Stimulated activated memory B cell treated with anti-CD40 and anti-IgM and Interleukin-4, amounts not matched to agents 10 μg/mL and 1 μg/mL and 100 μg/mL, for 72 hours (primary cell): ENCODE measurements around the gene DELE1.
"Not testable (repeated sequence)": the region's sequence is repeated elsewhere in the genome, so short reads cannot be mapped to it uniquely, and the experiment has no call there.

ENCODE experiments used
- ATAC-seq: fragments of 150-1000 bp; cut with Tn5 transposase; 2 replicates; pipeline ENCODE4 v1.10.0; 2021
- H3K27ac Mint-ChIP-seq: one replicate; pipeline ENCODE4 v1.8.0; 2022; ENCODE audit warnings: mild to moderate bottlenecking, mixed read lengths
- H3K27me3 Mint-ChIP-seq: one replicate; pipeline ENCODE4 v1.8.0; 2022; ENCODE audit warnings: mixed read lengths
- H3K36me3 Mint-ChIP-seq: one replicate; pipeline ENCODE4 v1.8.0; 2022; ENCODE audit warnings: mixed read lengths
- H3K4me1 Mint-ChIP-seq: one replicate; pipeline ENCODE4 v1.8.0; 2022; ENCODE audit warnings: mixed read lengths
- H3K4me3 Mint-ChIP-seq: one replicate; pipeline ENCODE4 v1.8.0; 2022; ENCODE audit warnings: mild to moderate bottlenecking, moderate library complexity, mixed read lengths
- H3K9me3 Mint-ChIP-seq: one replicate; pipeline ENCODE4 v1.8.0; 2022; ENCODE audit warnings: mixed read lengths

DELE1 gene

GRCh38 chr5:141908796-141909195 lies 14.9 kb upstream of the DELE1 start:
- ATAC-seq, result no peak
- H3K27me3 Mint-ChIP-seq, result peaks cover 25% of the 10 kb centered on the region
- H3K27ac Mint-ChIP-seq, result no peak overlapping the region
- peaks cover 6% of the 10 kb centered on the region for H3K9me3 Mint-ChIP-seq
- no peak overlapping the region for H3K4me3 Mint-ChIP-seq
- H3K4me1 Mint-ChIP-seq, result peaks cover 9% of the 10 kb centered on the region
- no peaks in the 10 kb centered on the region for H3K36me3 Mint-ChIP-seq

DNA sequence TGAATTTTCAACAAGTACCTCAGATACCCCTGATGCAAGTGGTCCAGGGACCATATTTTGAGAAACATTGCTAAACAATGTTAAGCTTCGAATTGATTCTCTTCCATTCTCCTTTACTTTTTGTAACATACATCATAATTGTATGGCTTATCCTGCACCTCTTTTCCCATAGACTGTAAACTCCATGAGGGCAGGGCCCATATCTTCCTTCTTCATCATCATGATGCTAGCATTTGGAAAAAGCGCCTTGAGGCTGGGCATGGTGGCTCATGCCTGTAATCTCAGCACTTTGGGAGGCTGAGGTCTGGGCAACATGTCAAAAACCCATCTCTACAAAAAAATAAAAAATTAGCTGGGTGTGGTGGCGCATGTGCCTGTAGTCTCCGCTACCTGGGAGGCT lies 14.5 kb upstream of the DELE1 start:
- no peak for ATAC-seq
- no peaks in the 10 kb centered on the region for H3K36me3 Mint-ChIP-seq

GRCh38 chr5:141910271-141910673 lies 13.4 kb upstream of the DELE1 start:
- H3K4me3 Mint-ChIP-seq, result no peak overlapping the region
- peaks cover 10% of the 10 kb centered on the region for H3K27me3 Mint-ChIP-seq
- ATAC-seq, result no peak
- H3K9me3 Mint-ChIP-seq, result peaks cover 6% of the 10 kb centered on the region
- peaks cover 10% of the 10 kb centered on the region for H3K4me1 Mint-ChIP-seq
- H3K27ac Mint-ChIP-seq, result no peak overlapping the region
- H3K36me3 Mint-ChIP-seq, result no peaks in the 10 kb centered on the region

More for the DNA sequence above, 14.5 kb upstream of the DELE1 start:
- H3K9me3 Mint-ChIP-seq, result peaks cover 6% of the 10 kb centered on the region
- H3K4me3 Mint-ChIP-seq, result no peak overlapping the region
- H3K27me3 Mint-ChIP-seq, result peaks cover 21% of the 10 kb centered on the region
- no peak overlapping the region for H3K27ac Mint-ChIP-seq
- peaks cover 10% of the 10 kb centered on the region for H3K4me1 Mint-ChIP-seq

DNA sequence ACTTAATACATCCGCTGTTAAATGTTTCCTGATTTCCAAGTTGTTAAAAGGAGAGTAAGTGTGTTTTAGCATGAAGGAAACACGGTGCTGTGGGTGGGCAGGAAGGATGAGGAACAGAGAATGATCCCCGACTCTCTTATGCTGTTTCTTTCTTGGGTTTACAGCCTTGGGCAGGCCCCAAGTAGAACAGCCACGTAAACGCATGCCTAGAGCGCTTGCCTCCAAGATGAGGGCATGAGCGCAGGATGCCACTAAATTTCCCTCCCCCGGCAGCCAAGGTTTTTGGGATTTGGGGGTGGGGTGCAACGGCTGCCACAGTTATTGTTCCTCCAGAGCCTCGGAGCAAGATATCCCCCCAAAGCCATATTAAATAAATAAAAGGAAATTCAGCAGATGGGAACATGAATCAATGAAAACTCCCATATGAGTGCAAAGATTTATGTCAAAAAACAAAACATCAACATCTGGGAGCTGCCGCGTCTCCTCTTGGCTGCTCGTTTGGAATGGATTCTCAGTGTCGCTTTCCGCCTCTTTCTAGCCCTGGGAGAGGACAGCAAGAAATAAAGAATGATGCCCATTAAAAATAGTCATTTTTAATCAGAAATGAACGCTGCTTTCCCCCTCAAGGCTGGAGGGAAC lies 10.0 kb upstream of the DELE1 start:
- Mint-ChIP-seq H3K27ac (no peak overlapping the region), H3K9me3 (no peaks in the 10 kb centered on the region), H3K4me1 (peaks cover 30% of the 10 kb centered on the region), H3K36me3 (no peaks in the 10 kb centered on the region), H3K27me3 (peaks cover 8% of the 10 kb centered on the region), H3K4me3 (peak overlapping the region; percentile 65)
- ATAC-seq, result peak; percentile 55

DNA sequence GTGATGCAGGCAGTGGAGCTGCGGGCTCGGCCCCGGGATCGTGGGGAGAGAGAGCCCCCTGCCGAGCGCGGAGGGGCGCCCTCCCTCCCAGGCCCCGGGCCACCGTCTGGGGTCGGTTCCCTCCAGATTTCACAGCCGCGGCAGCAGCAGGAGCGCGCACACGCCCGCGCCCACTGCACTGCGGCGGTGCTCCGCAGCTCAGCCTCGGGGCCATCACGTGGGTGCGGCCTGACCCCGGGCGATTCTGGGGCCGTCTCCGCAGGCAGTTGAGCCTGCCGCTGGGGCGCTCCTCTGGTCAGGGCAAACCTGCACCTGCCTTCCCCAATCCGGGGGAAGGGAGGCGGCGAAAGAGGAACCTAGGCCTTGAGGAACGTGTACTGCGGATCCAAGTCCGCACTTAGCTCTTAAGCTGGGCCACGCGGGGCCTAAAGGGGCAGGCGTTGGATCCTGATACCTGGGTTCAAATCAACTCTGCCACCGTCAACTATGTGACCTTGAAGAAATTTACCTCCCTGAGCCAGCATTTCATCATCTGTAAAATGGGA lies 9.4 kb upstream of the DELE1 start:
- ATAC-seq, result peak; percentile 90
- peaks cover 30% of the 10 kb centered on the region for H3K4me1 Mint-ChIP-seq
- H3K27me3 Mint-ChIP-seq, result peaks cover 8% of the 10 kb centered on the region
- no peaks in the 10 kb centered on the region for H3K36me3 Mint-ChIP-seq
- no peak overlapping the region for H3K27ac Mint-ChIP-seq
- peak overlapping the region; percentile 65 for H3K4me3 Mint-ChIP-seq
- H3K9me3 Mint-ChIP-seq, result no peaks in the 10 kb centered on the region

GRCh38 chr5:141914797-141915196 lies 8.9 kb upstream of the DELE1 start:
- H3K27me3 Mint-ChIP-seq, result peaks cover 8% of the 10 kb centered on the region
- no peak for ATAC-seq
- H3K9me3 Mint-ChIP-seq, result no peaks in the 10 kb centered on the region
- H3K27ac Mint-ChIP-seq, result no peak overlapping the region
- peaks cover 30% of the 10 kb centered on the region for H3K4me1 Mint-ChIP-seq
- H3K36me3 Mint-ChIP-seq, result no peaks in the 10 kb centered on the region
- H3K4me3 Mint-ChIP-seq, result peak overlapping the region; percentile 0

- Mint-ChIP-seq H3K27ac (no peak overlapping the region), H3K36me3 (no peaks in the 10 kb centered on the region), H3K4me3 (no peak overlapping the region), H3K27me3 (peaks cover 1% of the 10 kb centered on the region), H3K9me3 (no peaks in the 10 kb centered on the region), H3K4me1 (peaks cover 30% of the 10 kb centered on the region)
- ATAC-seq, result peak; percentile 14
These were observed 7.8 kb upstream of the DELE1 start for GRCh38 chr5:141915881-141916336.

DNA sequence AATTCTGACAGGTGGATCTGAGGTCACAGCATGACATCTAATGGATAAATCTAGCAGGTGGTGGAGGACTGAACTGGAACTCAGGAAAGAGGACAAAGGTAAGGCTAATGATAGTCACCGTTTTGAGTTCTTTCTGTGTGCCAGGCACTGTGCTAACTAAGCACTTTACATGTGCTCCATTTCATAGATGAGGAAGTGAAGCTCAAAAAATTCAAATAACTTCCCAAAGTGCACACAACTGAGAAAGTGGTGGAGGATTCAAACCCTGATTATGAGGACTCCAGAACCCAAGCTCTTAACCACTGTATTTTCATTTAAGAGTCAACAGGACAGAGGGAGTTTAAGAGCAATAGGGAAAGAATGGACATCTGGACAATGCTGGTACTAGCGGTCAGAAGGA lies 7.1 kb upstream of the DELE1 start:
- no peak for ATAC-seq
- no peak overlapping the region for H3K27ac Mint-ChIP-seq

DNA sequence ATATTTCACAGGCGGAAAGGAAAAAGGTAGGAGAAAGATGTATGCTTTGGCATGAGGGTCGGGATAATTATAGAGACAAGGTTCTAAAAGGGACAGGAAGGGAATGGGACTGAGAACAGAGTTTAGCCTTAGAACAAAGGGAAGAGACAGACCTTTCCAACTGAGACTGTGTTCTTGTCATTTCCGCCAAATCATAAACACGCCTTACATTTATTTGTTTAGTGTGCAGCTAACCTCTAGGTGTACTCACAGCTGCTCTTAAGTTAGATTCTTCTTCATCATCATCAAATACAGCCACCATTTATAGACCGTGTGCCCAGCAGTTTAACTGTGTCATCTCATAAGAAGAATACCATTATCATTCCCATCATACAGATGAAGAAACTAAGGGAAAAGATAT lies 5.9 kb upstream of the DELE1 start:
- Mint-ChIP-seq H3K9me3 (no peaks in the 10 kb centered on the region), H3K4me3 (no peak overlapping the region), H3K4me1 (peaks cover 30% of the 10 kb centered on the region), H3K36me3 (no peaks in the 10 kb centered on the region), H3K27me3 (no peaks in the 10 kb centered on the region), H3K27ac (no peak overlapping the region)
- ATAC-seq, result no peak

More for the DNA sequence above, 7.1 kb upstream of the DELE1 start:
- H3K27me3 Mint-ChIP-seq, result no peaks in the 10 kb centered on the region
- H3K36me3 Mint-ChIP-seq, result no peaks in the 10 kb centered on the region
- no peaks in the 10 kb centered on the region for H3K9me3 Mint-ChIP-seq
- H3K4me3 Mint-ChIP-seq, result no peak overlapping the region
- H3K4me1 Mint-ChIP-seq, result peaks cover 30% of the 10 kb centered on the region

DNA sequence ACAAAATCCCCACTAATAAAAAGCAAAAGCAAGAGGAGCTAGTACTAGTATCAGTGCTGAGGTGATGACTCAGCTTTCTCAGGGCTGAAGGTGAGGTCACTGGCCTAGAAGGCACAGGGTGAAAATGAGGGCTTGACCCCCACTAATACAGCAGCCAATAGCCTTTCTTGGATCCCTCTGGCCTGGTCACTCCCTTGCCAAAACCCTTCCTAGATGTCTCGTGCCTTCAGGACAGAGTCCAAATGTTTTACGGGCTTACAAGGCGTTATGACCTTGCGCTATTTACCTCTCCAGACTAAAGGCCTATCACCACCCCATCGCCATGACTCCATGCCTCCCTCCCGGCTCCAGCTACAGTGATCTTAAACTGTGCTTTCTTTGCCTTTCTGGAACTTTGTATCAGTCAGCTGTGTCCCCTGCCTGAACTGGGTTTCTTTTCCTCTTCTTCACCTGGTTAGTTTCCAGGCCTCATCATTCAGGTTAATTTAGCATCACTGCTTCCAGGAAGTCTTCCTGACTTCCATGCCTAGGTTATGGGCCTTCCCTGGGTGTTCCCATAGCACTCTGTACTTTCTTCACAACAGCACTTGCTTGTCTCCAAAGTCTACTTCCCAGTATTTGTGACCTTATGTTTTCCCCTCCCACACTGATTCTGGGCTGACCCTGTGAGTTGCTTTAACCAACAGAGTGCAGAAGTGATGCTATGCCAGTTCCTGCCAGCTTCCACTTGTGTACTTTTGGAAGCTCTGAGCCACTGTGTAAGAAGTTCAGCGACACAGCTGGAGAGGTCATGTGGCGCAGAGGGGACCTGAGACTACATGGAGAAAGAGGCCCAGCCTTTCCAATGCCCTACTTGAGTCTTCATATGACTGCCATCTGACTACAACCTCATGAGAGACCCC lies 4.2 kb upstream of the DELE1 start:
- ATAC-seq, result no peak
- no peak overlapping the region for H3K27ac Mint-ChIP-seq

DNA sequence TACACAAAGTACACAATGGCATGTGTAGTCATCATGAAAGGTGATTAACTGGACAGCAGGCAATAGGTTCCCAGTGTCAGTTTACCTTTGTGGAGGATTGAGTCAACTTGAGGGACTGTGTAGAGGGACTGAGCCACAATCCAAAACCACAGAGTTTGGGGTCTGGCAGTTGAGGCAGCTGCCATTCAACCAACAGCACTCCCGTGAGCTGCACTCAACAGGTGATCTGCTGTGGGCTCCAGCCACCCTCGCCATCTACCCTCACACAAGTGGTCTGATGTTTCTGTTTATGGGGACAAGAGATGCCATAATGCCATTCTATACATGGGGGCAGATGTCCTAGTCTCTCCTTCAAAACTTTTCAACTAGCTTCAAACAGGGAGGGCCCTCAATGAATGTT lies 2.9 kb upstream of the DELE1 start:
- no peaks in the 10 kb centered on the region for H3K27me3 Mint-ChIP-seq
- no peak for ATAC-seq

More for the DNA sequence above, 4.2 kb upstream of the DELE1 start:
- Mint-ChIP-seq H3K4me1 (peaks cover 28% of the 10 kb centered on the region), H3K9me3 (no peaks in the 10 kb centered on the region), H3K27me3 (no peaks in the 10 kb centered on the region), H3K4me3 (no peak overlapping the region), H3K36me3 (peaks cover 6% of the 10 kb centered on the region)

GRCh38 chr5:141922827-141923447 lies 734 bp upstream of the DELE1 start:
- Mint-ChIP-seq H3K27ac (peak overlapping the region; percentile 98), H3K36me3 (peaks cover 28% of the 10 kb centered on the region), H3K4me3 (peak overlapping the region; percentile 87), H3K4me1 (peaks cover 28% of the 10 kb centered on the region)
- not testable (repeated sequence) for H3K27me3 Mint-ChIP-seq, ATAC-seq, H3K9me3 Mint-ChIP-seq

More for the DNA sequence above, 2.9 kb upstream of the DELE1 start:
- Mint-ChIP-seq H3K4me3 (no peak overlapping the region), H3K4me1 (peaks cover 32% of the 10 kb centered on the region), H3K9me3 (no peaks in the 10 kb centered on the region), H3K36me3 (peaks cover 12% of the 10 kb centered on the region), H3K27ac (no peak overlapping the region)

DNA sequence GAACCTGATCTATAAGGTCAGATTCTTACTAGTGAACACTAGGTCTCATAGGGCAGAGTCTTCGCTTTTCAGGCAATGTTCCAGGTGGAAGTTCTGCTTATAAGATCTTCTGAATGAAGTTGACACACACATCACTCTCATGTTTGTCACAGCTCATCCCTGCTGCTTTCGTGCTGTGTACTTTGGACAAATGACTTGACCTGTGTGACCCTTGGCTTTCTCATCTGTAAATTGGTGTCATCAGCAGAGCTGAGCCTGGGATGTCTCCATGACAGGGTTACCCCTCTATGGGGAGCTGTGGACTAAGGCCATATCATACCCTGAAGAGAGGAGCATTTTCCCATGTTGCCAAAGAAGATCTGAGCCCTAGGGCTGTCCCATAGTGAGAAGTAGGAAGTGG lies 2.8 kb downstream of the DELE1 start:
- no peak for ATAC-seq
- Mint-ChIP-seq H3K27ac (no peak overlapping the region), H3K4me1 (peaks cover 30% of the 10 kb centered on the region)

DNA sequence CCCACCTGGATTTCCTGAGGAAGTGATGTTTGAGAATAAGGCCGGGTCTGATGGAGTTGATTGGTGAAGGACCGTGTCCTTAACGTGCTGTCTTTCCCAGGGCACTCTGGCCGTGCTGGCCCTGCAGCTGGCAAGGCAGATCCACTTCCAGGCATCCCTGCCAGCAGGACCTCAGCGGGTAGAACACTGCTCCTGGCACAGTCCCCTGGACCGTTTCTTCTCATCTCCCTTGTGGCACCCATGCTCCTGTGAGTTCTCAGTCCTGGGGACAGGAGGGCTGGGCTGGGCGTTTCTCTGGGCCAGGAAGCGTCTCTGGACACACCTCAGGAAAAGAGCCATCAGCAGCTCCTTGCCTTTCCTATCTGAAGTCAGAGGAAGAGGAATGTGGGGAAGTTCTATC lies 4.4 kb downstream of the DELE1 start:
- H3K4me1 Mint-ChIP-seq, result peaks cover 30% of the 10 kb centered on the region
- no peak overlapping the region for H3K4me3 Mint-ChIP-seq
- H3K9me3 Mint-ChIP-seq, result no peaks in the 10 kb centered on the region
- no peaks in the 10 kb centered on the region for H3K27me3 Mint-ChIP-seq
- H3K36me3 Mint-ChIP-seq, result peaks cover 76% of the 10 kb centered on the region
- H3K27ac Mint-ChIP-seq, result no peak overlapping the region
- ATAC-seq, result no peak

More for the DNA sequence above, 2.8 kb downstream of the DELE1 start:
- Mint-ChIP-seq H3K36me3 (peaks cover 60% of the 10 kb centered on the region), H3K4me3 (no peak overlapping the region), H3K9me3 (no peaks in the 10 kb centered on the region), H3K27me3 (no peaks in the 10 kb centered on the region)

DNA sequence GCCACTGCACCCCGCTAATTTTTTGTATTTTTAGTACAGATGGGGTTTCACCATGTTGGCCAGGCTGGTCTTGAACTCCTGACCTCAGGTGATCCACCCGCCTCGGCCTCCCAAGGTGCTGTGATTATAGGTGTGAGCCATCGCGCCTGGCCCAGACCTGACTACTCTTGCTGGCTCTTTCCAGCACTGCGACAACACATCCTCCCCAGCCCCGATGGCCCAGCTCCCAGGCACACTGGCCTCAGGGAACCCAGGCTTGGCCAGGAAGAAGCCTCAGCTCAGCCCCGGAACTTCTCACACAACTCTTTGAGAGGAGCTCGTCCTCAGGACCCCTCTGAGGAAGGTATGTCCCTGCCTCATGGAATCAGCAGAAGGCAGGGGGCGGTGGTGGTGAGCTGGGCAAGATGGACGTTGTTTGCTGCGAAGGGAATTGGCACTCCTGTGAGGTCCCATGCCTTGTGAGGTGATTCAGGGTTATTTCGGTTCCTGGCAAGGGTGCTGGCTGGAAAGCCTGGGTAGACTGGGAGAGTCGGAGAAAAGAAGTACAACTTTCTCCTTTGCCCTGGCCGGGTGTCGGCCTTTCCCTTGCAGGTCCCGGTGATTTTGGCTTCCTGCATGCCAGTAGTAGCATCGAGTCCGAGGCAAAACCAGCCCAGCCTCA lies 5.9 kb downstream of the DELE1 start:
- Mint-ChIP-seq H3K36me3 (peaks cover 76% of the 10 kb centered on the region), H3K9me3 (no peaks in the 10 kb centered on the region), H3K27ac (no peak overlapping the region), H3K4me1 (peaks cover 22% of the 10 kb centered on the region), H3K27me3 (no peaks in the 10 kb centered on the region), H3K4me3 (no peak overlapping the region)
- no peak for ATAC-seq
